Inferior parietal cortex (tissue), 1 donor: ENCODE results near the gene MYO18A.

ENCODE experiments used
- DNase-seq: peaks from one replicate; pipeline ENCODE4 v3.0.0-alpha.2; 2016; ENCODE audit errors: extremely low spot score

The MYO18A gene

DNA sequence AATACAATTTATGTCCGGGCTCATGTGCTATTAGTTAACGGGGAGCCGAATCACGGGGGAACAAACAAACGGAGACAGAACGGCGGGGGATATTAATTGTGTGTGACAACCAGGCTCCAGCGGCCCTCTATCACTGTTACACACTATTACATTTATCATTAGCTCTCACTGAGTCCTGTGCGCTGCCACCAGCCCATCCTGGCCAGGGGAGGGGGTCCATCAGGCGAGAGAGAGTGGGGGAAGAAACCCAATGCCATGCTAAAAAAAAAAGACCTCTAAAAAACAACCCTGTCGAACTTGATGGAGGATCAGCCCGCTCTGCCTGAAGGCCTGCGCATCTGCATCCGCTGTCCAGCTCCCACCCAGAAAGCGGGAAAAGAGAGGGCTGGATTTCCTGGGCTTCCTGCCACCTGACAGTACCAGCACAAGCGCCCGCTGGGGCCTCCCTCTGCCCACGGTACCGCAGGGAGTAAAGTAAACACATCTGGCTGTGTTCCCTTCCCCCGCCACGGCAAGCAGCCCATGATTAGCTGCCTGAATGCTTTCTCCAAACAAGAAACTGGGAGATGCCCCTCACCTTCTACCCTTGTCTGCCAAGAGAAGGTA lies 95.6 kb downstream of the MYO18A start:
- DNase-seq = no peak

DNA sequence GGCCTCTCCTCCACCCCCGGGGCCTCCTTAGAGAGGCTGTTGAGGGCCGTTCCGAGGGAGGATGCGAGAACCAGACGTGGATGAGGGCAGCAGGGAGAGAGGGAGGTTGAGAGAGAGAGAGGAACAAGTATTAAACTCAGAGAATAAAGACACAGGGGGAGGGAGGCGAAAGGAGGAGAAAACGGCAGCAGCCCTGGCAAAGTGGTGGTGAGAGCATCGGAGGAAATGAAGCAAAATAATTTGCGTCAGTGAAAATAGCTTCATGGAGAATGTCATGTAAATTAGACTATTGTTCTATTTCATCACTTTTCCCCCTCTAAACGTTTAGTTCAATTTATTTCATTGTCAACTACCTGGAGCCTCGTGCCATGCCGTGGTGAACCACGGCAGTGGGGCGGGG lies 99.2 kb downstream of the MYO18A start:
- DNase-seq = no peak

DNA sequence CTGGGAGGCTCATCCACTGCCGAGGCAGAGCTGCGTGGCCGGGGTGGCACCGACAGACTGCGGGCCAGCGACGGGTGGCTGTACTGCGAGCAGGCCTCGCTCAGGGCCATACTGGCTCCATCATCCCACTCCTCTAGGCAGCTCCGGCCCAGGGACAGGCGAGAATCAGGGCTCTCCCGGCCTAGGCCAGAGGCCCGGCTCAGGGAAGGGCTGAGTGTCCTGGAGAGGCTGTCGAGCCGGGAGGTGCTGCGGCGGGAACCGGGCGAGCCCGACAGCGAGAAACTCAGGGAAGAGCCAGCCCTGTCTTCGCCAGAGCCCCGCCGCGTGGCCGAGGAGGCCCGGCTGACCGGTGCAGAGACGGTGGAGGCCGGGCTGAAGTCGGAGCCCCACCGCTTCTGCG lies 99.9 kb downstream of the MYO18A start:
- no peak for DNase-seq

DNA sequence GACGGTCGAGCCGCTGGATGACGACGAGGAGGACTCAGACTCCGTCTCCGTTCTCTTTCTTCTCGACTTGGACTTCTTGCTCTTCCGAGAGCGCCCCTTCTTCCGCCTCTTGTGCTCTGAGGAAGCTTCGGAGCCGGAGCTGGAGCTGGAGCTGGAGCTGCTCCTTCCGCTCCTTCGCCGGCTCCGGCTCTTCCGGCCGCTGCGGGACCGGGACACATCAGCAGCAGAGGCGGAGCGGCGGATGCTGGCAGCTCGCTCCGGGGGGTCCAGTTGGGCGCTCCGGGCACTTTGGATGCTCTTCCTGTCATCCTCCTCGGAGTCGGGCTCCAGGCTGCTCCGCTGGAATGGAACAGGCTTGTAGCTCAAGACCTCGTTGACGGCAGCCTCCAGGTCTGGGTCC lies 100.3 kb downstream of the MYO18A start:
- DNase-seq = no peak

DNA sequence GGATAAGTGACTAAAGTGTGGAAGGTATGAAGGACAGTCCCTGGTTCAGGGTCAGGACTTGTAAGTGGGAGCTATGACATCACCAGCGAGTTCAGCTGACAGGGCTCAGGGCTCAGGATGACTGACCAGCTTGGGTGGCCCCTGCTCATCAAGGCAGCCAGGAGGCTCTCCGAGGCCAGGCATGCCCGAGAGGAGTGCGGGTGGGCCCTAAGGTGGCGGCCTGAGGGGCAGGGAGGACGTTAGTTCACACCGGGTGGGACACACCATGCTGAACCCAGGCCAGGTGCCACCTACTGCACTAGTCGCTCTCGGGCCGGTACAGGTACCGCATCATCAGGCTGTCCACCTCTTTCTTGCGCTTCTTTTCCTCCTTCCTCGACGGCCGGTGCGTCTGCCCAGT lies 100.8 kb downstream of the MYO18A start:
- DNase-seq = no peak

DNA sequence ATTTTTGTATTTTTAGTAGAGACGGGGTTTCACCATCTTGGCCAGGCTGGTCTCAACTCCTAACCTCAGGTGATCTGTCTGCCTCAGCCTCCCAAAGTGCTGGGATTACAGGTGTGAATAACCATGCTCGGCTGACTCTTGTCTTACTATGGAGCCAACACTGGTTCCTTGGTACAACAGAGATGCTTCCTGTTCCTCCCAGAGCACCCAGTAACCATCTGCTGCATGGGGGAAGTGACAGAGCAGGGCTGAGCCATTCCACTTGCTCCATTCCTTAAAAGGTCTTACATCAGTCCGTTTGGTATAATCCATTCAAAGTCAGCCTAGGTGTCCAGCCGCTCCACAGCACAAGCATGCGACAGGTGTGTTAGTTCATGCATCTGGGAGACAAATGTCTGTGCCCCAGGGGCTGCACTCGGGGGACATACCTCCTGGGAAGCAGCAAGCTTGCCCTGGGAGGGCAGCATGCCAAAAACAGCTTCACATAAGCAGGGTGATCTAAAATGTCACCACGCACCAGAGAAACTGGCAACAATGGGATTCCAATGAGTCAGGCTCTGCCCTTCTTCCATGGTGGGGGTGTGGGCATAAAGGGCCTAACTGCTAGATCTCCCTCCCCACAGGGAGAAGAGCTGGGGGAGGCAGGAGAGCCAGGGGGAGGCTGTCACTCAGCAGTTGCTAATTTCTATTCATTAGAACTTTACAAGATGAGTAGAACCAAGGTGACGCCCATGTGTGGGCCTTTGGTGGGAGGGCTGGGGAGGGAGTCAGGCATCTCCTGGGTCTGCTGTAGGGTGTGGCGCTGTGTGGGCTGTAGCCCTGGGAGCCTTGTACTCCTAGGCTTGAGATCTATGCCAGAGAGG lies 101.8 kb downstream of the MYO18A start:
- no peak for DNase-seq

DNA sequence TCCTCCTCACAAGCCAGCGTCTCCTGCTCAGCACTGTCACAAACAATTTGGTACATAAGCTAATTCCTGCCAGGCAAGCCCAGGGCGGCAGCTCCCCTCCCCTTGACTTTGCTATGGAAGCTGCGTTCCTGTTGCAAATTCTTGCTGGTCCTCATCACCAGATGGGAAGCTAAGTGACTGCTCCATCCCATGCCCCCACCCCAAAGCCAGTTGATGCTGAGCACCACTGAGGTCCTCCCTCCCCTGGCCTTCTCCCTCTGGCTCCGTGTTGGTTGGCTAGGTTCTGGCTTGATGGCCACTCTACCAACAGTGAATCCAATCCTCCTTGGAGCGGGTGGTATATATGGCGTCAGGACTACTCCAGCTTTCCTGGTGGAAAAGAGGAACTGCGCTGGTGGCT lies 102.9 kb downstream of the MYO18A start:
- DNase-seq = no peak

DNA sequence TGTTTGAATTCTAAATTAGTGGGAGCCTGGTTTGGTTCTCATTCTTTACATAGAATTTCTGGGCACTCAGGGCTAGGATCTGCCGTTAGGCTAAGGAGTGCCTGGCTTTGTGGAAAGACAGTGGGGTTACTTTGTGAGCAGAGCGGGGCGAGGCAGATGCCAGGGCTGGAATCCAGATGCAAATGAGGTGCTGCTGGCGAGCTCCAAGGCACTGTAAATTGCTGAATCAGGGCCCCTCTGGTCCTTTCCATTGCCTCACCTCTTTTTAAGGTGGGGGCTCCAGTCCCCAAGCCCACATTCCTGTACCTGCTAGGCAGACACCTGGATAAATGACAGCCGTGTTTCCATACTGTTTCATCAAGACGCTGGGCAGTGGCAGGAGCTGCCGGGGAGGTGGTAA lies 103.5 kb downstream of the MYO18A start:
- DNase-seq = no peak

DNA sequence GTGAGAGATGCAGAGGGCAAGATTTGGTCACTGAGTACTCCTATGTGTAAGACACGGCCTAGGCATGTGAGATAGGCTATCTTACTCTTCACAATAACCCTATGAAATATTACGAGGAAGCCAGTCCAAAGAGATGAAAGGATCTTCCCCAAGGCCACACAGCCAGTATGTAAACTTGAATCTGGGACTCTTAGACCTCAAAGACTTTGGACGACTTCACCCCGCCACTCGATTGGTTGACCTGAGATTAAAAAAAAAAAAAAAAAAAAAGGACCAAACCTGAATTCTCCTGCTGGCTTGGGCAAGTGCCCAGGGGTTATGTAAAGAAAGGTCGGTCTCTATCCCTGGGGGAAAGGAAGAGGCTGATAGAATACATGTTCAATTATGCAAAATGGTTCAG lies 104.1 kb downstream of the MYO18A start:
- no peak for DNase-seq

DNA sequence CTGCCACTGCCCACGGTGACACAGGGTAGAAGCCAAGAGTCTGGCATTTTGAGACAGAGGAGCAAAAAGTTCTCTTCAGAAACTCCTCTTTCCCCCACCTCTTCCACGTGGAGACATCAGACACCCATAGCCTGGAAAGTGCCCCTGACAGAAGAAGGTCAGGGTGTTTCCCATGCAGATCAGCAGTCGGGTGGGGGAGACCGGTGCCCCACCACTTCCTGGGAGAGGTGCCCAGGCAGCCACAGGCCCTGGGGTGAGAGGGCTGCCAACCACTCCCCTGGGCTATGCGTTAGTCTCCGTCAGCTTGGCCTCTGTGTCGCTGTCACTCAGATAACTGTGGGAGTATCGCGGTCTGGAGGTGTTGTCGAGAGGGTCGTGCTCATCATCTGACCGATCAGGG lies 105.7 kb downstream of the MYO18A start:
- no peak for DNase-seq

DNA sequence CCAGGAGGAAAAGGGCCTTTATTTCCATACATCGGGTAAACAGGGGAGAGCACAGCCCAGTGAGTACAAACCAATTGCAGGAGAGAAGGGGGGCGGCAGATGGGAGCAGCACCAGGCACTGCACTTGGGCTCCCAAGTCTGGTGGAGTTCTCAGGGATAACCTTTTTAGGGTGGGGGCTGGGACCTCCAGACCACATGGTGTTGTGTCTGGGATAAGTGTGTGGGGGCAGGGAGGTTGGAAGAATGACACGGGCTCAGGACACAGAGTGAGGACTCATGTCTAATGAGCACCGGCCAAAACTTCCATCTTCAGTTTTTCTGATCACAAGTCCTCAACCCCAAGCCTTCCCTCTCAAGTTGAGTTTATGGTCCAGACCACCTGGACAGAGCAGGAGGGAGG lies 106.7 kb downstream of the MYO18A start:
- DNase-seq = no peak

DNA sequence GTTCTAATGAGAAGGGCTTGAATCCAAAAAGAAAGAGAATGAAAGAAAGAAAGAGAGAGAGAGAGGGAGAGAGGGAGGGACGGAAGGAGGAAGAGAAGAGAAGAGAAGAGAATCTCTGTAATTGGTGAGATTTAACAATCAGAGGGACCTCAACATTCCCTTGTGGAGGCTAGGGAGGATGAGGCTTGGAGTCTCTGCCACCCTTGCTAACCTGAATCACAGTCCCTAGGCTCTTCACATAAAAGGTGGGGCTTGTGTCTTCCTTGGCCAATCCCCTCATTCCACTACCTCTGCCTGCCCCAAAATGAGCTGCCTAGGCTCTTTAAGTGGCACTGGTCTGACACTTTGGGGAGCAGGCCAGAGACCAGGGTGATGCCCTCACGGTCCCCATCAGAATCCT lies 107.2 kb downstream of the MYO18A start:
- DNase-seq = no peak

DNA sequence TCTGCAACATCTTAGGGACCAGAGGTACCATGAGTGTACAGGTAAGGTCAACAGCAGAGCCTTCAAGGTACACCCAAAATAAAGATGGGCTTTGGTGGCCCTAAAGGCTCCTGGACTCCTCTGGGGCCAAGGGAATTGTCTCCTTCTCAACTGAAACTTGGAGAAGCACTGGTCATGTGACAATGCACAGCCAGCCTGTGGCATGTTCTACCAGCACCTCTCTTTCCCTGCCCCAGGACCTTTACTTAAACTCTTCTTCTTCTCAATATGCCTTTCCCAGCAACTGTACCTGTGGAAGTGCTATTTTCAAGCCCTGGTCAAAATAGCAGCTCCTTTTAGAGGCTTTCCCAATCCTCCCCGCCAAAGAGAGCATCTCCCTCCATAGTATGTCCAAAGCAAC lies 108.9 kb downstream of the MYO18A start:
- no peak for DNase-seq

DNA sequence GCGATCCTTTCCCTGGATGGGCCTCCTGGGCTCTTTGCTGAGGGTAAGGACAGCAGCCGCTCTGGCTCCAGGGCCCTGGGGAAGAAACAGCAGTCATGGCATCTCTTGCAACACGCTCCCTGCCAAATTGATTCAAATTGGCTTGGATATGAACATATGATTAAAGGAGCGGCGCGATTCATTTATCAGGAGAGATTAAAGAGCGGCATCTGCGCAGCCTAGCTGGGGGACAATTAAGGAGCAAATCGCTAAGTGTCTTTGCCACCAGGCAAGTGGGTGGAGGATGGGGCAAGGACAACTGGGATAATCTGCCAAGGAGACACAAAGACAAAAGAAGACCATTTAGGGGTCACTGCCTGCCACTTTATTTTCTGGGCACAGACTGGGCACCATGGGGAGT lies 109.4 kb downstream of the MYO18A start:
- no peak for DNase-seq

DNA sequence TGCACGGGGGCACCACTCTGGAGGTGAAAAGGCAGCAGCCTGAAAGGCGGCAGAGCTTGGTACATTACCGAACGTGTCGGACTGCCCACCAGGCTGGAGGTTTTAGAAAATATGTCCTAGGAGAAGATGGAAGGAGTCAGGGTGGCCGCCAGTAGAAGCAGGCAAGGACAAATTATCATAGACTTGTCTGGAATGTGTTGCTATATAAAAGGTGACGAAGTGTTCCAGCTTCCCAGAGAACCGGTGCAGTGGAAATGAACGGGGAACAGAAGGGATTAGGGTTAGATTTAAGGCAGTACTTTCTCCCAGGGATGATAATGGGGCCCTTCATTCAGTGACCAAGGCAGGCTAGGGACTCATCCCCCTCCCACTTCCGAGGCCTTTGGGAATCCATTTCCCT lies 109.9 kb downstream of the MYO18A start:
- DNase-seq = no peak

DNA sequence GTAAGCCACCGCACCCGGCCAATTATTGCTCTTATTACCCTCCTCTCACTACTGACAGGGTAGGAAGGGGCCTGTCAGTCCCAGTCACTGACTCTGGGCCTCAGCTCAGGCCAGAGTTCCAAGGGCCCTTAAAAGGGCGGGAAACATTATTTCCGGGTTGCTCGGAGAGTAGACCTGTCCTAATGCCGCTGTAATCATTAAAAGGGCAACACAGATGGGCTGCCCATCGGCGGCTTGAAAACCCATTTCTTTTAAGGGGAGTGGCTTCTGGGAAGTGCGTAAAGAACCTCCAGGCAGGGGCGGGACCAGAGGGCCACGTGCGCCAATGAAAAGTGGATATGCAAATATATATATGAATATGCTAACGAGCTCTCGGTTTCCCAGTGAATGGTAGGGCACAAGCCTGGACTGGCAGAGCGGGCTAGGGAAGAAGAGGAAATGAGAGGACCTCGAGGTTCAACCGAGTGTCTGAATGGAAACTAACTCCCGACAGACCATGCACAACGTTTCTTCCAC lies 110.6 kb downstream of the MYO18A start:
- no peak for DNase-seq

DNA sequence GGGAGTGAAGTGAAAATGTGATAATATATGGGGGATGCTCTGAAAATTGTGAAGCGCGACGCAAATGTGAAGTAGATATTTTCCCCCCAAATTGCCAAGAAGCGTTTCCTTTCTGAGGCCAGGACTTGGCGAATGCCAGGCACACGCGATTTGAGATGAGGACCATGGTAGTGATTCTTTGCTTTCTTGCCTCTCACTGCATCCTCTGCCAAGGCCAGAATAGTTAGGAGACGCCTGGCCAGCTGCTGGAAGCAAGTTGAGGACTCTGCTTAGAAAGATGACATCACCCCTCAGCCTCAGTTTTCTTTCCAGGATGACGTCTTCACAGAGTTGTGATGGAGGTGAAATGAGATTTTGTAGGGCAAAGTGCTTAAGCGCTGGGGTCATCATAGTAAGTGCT lies 111.4 kb downstream of the MYO18A start:
- no peak for DNase-seq

DNA sequence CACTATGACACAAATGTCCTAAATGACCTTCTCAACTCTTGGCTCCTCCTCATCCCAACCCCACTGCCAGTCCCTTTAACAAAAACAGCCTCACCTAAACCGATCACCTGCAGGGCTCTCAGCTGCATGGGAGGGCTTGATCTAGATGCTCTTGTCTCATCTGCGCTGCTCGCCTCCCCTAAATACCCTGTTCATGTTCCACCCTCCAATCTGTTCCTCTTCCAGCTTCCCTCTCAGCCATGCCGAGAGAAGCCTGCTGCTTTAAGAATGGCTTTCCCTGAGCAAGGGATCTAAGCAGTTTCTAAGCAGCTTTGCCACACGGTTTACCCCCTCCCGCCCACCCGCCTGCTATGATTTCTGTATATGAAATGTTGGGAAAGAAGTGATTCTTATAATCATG lies 113.6 kb downstream of the MYO18A start:
- DNase-seq = no peak

DNA sequence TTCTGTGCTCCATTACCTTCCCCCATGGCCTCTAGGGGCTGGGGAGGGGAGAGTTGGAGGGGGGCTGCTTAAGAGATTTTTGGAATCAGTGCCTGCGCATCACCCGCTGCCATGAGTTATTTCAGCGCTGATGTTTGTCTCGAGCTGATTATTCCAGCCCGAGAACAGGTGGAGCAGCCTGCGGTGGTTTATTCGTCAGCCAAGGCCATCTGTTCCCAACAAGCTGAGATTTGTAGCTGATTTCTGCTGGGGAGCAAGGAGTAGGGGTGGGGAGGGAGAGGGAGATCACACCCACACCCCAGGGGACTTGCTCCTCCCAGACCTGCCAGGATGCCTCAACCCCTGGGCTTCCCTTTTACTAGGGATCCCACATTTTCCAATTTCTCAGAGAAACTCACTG lies 114.2 kb downstream of the MYO18A start:
- DNase-seq = no peak

DNA sequence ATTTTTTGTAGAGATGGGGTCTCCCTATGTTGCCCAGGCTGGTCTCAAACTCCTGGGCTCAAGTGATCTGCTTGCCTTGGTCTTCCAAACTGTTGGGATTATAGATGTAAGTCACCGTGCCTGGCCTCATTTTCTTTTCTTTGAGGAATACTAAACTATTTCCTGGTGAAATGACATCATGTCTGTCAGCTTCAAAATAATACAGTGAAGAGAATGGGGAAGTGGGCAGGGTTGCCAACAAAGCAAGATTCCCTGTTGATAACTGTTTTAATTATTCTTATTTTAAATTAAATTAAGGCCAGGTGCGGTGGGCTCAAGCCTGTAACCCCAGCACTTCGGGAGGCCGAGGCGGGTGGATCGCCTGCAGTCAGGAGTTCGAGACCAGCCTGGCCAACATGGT lies 116.2 kb downstream of the MYO18A start:
- no peak for DNase-seq

DNA sequence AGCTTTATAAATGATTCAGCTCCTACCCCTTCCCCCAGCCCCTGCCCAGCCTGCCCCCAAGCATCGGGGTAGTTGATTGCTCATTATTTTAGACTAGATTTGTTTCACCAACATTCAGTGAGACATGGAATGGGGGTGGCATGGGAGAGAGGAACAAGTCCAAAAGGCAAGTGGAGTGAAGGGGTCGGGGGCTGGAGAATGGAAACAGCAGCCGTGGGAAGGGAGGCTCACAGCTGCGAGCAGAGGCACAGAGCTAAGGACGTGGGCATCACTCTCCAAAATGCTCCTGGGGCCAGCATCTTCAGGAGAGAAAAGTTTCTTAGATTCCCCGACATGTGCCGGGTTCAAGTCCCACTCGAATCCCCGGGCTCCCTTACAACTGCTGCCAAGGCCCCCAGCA lies 118.0 kb downstream of the MYO18A start:
- DNase-seq = no peak

DNA sequence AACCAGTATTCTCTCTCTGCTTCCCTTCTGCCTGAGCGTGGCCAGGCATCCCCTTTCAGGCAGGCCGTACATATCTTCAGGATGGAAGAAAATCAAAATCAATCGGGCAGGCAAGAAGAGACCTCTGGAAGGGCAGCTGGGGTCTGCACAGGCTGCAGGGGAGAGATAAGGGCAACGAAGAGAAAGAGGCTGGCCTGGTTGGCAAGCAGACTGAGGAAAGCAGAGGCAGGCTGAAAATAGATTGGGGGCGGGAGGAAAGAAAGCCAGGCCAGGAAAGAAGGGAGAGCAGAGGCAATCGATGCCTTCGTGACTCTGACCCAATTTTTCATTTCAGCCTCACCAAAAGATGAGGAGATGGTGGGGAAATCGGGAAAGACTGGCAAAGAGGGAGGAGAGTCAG lies 119.2 kb downstream of the MYO18A start:
- no peak for DNase-seq

DNA sequence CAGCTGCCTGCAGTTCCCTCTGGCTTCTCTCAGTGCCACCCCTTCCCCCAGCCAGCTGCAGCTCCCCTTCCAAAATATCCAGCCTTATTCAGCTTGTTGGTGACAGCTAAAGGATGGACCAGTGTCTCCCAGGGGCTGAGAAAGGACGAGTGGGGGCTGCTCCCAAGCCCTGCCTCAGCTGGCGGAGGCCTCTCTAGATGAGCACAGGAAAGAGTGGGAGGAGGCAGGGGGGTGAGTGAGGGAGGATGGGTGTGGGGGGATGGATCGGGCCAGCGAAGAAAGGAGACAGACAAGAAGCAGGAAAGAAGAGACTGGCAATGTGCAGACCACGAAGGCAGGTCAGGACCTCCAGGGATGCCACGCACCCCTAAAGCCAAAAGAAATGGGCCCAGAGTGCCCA lies 119.7 kb downstream of the MYO18A start:
- DNase-seq = no peak

DNA sequence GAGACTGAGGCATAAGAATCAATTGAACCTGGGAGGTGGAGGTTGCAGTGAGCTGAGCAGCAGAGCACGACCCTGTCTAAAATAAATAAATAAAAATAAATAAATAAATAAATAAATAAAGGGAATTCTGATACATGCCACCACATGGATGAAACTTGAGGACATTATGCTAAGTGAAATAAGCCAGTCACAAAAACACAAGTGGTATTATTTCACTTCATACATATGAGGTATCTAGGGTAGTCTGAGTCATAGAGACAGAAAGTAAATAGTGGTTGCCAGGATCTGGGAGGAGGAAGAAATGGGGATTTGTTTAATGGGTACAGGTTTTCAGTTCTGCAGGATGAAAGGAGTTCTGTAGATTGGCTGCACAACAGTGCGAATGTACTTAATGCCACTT lies 120.9 kb downstream of the MYO18A start:
- DNase-seq = no peak
